Femur (tissue), 1 donor: ENCODE data around the gene SPTBN5.
"Not testable (repeated sequence)": the region's sequence is repeated elsewhere in the genome, so short reads cannot be mapped to it uniquely, and the experiment has no call there.

Experiments used
- DNase-seq: peaks from one replicate; pipeline ENCODE4 v3.0.0-alpha.2; 2017

The SPTBN5 gene

DNA sequence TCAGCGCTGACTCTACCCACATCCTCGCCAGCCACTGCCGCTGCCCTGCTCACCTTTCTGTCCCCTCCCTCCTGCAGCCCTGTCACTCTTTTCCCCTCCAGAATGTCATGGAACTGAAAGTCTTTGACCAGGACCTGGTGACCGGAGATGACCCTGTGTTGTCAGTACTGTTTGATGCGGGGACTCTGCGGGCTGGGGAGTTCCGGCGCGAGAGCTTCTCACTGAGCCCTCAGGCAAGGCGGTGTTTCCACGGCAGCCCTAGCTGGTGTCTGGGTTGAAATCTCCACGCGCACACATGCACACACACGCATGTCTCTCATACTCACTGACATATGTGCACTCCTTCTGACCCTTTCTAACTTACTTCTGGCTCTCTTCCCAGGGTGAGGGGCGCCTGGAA, 53.2 kb downstream of the SPTBN5 start:
- DNase-seq = no peak

DNA sequence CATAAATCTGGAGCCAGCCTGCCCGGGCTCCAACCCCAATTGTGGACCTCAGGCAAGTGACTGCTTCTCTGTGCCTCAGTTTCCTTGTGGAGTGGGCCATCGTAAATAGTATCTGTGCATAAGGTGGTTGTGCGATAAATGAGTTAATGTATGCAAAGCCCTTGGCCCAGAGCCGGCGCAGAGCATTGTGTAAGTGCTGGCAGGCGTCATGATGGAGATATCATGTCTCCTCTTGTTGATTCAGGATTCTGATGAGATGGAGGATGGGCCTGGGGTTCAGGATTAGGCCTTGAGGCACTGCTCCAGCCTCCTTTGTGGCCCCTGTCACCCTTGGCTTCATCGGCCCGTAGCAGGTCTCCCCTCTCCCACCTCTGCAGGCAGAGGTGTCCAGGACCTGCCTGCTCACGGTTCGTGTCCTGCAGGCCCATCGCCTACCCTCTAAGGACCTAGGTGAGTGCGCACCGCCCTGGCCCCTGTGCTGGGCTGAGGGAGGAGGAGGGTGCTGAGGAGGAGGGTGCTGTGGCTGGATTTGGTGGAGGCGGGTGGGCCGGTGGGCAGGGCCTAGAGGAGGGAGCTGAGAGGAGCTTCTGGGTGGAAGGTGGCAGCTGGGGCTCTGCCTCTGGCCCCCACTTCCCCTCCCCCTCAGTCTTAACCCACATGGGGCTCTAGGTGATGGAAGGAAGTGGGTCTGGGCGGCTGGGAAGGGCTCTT, 53.9 kb downstream of the SPTBN5 start:
- DNase-seq = no peak

DNA sequence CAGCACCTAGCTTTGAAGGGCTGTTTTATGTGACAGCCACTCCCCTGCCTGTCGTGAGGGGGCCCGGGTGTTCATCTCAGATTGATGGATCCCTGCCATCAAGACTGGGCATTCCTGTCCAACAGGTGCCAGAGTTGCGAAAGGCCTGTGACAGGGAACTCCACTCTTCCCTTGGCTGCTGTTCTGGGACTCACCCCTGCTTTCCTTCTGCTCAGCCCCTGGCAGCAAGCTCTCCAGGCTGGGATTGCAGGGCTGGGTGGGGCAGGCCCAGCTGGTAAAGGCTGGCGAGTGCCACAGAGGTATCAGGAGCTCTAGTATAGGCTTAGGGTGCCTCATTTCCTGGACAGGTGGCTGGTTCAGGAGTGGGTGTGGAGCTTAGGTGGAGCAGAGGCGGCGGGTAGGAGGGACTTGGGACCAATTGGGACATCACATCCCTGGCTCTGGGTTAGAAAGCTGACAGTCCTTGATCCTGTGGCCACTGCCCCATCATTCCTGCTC, 55.4 kb downstream of the SPTBN5 start, which contains the start of gene PLA2G4B:
PLA2G4B (plus strand) TSS at position 448 of the 498 bp plus-strand sequence. CDS start 67 bp downstream, outside the sequence.
- DNase-seq = peak; percentile 49

DNA sequence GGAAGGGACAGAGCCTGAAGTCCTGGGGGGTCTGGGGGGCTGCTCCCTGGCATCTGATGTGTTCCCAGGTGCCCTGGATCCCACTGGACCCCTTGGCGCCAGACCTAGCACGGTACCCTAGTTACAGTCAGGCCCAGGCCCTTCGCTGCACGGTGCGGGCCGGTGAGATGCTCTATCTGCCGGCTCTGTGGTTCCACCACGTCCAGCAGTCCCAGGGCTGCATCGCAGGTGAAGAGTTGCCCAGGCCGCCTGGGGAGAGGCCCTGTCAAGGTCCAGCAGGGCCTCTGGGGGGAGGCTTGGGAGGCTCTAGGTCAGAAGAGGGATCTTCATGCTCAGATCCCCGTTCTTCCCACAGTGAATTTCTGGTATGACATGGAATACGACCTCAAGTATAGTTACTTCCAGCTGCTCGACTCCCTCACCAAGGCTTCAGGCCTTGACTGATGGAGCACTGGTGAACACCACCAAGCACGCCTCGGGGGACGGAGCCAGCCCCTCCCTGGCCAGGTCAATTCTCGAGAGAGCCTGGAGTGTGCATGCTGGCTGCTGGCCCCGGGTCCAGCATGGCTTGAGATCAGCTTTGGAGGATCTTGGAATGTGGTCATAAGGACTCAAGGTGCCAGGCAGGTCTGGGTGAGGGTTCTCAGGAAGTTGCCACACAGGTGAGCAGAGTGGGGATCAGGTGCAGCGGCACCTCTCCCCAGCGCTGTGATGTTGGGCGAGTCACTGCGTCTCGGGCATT, 57.0 kb downstream of the SPTBN5 start:
- DNase-seq = no peak

DNA sequence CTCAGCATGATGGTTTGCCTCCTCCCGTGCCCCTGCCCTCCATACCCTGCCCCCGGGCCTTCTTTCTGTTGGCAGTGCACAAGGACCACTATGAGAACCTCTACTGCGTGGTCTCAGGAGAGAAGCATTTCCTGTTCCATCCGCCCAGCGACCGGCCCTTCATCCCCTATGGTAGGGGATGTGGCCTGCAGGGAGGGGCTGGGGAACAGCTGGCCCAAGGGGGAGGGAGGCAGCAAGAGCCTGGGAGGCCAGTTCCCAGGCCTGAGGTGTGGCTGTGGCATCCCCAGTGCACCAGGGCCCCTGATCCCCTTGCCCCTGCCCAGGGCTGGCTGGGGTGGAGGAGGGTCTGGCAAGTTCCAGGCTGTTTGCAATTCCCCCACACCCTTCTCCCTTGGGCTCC, 57.8 kb downstream of the SPTBN5 start:
- no peak for DNase-seq

DNA sequence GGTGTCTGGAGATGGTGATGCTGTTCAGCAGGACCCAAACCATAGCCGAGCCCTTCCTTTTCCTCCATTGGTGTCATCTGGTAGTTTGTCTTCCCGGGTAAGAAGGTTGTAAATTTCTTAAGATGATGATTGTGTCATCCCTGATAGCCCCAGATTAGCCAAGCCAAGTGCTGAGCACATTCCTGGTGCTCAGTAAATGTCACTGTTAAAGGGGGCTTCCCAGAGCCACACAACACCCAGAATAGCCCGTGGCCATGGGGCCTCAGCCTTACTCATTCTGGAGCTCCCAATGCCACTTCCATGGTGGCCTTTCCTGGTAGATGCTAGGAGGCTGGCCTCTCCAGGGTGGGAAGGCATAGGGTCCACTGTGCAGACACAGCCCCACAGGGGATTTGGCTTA, 59.8 kb downstream of the SPTBN5 start:
- DNase-seq = no peak

DNA sequence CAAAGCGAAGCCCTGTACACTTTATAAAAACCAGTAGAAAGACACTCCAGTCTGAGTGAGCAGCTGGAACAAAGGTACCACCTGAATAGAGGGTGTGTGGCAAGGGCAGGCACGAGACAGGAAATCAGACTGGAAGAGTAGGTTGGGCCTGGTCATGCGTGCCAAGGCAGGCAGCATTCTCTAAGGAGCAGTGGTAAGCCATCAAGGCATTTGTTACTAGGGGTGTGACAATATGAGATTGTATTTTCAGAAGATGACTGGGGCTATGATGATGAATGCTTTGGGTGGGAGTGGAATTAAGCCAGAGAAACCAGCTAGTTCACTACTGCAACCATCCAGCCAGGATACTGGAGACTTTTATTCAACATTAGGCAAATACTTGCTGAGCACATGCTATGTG, 61.0 kb downstream of the SPTBN5 start:
- no peak for DNase-seq

DNA sequence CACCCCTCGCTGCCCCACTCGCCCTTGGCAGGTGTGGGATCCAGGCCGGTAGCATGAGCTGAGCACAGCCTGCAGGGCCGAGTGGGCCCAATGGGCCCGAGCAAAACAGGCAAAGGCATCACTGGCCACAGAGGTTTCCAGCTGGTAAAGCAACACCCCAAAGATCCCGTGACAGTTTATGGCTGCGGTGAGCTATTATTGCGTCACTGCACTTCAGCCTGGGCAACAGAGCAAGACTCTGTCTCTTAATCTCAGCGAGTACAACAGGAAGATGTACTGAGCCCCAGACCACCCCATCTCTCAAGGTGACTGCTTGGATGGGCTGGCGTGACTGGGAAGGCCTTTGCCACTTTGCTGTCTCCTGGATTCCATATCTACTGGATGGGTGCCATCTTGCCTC, 61.6 kb downstream of the SPTBN5 start:
- DNase-seq = no peak

DNA sequence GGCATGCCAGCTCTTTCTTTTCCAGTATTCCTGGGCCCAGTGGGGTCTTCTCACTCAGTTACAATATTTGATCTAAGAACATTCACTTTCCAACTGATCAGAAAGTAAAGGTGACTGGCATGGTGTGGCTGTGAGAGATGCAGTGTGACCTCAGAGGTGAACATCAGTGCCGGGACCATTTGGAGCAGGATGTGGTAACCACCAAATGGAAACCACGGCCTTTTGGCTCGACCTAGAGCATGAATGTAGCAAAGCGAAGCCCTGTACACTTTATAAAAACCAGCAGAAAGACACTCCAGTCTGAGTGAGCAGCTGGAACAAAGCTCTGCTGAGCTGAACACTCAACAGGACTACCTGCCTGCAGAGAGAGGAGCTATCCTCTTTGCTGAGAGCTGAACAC, 62.6 kb downstream of the SPTBN5 start:
- not testable (repeated sequence) for DNase-seq

DNA sequence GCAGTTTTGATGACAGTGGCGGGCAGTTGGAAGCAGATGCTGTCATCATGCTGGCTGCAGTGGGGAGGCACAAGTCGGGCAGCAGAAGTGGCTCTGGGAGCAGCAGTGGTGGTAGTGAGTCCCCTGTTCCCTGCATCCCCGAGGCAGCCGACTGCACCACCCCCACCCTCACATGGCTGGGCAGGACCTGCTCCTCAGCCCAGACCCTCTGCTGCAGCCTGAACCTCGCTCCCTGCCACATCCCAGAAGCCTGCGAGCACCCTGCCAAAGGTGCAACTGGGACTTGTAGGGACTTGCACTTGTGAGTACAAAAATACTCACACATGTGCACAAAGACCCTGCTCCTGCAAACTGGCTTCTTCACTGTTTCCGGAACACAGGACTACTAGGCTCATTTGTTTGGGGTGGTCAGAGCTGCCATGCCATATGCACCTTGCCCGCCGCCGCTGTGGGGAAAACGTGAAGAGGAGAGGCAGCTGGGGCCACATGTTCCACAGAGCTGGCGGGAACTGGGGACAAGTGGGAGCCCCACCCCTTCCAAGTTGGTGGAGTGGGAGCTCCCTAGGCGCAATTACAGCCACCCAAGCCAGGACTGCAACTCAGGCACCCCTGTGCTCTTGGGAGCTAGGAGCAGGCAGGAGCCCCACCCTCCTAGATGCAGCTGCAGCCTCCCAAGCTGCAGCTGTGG, 63.8 kb downstream of the SPTBN5 start:
- DNase-seq = no peak

DNA sequence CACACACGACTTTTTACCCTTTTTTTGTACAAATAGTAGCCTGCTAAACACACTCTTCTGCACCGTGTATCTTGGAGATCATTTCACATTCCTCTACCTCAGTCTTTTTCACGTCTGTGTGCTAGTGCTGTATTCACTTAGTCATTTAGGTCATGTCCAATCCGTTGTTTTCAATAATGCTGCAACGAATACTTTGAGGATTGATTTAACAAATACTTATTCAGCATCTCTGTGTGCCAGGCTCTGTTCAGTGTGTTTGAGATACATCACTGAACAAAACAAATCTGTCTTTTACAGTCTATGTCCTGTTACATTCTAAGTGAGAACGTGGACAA, 65.1 kb downstream of the SPTBN5 start:
- no peak for DNase-seq

DNA sequence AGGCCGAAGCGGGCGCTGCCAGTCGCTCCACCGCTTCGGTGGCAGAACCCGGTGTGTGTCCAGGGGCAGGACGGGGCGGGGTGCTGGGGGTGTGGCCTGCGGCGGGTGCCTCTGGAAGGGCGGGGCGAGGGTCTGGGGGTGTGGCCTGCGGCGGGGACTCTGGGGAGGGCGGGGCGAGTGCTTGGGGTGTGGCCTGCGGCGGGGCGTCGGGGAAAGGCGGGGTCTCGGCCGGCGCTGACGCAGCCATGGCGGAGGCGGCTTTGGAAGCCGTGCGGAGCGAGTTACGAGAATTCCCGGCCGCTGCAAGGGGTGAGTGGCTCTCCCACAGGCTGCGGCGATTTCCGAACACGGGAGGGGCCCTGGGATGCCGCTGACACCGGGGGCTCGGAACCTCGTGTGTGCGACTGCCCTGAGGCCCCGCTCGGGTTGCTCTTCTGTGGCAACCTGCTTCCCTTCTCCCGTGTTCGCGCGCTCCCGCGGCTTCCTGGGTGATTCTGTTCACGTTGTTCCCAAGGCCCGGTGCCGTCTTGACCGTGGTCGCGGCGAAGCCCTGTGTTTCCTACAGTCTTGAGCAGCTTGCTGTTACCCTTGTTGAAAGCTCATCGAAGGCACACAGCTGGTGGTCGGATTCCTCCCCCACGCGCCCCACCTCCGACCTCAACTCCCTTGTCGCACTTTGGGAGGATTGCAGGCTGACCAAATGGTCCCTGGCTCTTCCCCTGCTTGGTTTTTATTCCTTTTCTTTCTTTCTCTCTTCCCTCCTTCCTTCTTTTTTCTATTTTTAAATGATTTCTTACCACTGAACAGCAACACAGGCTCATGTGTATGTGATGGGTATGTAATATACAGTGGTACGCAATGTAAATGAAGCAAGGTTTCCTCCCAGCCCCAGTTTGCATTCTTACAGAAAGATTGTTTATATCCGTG, 65.7 kb downstream of the SPTBN5 start, which contains the start of gene JMJD7:
JMJD7 (plus strand) TSS at position 213 of the 927 bp plus-strand sequence; CDS start at position 246, 33 bp downstream.
- peak; percentile 97 for DNase-seq

DNA sequence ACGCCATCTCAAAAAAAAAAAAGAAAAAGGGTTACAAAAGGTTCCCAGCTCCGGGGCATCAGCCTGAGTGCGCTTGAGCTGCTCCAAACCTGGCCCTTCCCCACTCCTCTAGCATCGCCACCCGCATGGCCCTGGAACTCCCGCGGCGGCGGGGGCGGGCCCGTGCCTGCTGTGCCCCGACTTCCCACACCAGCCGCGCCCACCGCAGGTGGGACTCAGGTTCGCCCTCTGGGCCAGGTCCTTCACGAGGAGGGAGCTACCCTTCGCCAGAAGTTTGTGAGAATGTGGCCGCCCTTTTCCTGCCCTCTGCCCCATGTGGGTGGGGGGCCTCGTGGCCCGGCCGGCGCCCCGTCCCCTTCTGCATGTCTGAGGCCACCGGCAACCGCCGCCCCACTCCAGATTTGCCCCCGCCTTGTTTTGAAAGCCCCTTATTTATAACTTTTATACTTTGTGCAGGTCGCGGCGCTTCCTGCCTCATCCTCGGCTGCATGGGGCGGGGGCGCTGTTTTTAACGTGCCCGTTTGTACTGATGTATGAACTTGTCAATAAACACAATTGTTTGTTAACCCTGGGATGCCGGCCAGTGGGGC, 66.5 kb downstream of the SPTBN5 start:
- peak; percentile 55 for DNase-seq

DNA sequence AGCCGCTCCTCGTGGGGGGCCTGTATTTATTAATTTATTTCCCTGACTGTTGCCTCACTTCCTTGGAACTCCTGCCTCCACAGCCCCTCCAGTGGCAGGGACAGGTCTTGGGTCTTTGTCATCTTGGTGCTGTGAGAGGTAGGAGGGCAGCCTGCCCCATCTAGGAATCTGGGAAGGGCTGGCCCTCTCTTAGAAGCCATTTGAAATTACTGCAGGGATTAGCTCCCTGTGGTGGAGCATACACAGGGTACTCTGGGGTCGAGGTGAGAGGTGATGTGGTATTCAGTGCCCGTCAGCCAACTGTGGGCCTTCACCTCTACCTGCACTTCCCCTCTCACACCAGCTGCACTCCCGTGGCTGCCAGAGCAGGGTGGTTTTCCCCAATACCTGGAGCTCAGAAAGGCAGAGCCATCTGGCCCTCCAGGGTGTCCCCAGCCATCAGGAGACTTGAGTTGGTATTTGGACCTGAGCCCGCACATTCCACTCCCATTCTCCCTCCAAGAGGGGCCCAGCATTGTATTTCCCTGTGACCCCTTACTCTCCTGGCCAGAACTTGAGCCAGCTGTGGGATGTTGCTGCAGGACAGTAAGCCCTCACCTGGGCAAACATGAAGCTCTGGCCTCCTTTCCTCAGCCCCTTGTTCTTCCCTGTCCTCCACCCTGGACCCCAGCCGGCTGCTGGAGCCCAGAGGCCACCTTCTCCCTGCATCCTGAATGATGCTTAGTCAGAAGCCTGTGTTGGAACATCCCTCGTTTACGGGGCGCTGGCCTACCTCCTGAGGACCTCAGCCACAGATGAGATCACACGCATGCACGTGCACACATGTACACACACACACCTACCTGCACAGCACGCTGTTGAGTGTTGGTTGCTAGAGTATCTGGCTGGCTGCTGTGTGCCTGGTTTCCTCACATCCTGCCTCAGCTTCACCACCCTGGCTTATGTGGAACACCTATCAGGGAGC, 68.0 kb downstream of the SPTBN5 start:
- DNase-seq = no peak

DNA sequence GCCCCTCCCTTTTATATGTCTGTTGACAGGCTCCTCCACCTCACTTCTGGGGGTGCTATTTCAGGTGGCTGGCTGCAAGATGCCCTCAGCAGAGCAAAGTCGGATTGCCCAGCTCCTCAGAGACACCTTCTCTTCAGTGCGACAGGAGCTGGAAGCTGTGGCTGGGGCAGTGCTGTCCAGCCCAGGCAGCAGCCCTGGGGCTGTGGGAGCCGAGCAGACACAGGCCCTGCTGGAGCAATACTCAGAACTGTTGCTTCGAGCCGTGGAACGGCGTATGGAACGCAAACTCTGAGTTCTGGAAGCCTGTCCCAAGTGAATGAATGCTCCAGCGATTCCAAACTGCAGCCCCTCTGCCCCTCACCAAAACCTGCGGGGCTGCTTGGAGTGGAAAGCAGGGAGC, 68.7 kb downstream of the SPTBN5 start:
- no peak for DNase-seq

DNA sequence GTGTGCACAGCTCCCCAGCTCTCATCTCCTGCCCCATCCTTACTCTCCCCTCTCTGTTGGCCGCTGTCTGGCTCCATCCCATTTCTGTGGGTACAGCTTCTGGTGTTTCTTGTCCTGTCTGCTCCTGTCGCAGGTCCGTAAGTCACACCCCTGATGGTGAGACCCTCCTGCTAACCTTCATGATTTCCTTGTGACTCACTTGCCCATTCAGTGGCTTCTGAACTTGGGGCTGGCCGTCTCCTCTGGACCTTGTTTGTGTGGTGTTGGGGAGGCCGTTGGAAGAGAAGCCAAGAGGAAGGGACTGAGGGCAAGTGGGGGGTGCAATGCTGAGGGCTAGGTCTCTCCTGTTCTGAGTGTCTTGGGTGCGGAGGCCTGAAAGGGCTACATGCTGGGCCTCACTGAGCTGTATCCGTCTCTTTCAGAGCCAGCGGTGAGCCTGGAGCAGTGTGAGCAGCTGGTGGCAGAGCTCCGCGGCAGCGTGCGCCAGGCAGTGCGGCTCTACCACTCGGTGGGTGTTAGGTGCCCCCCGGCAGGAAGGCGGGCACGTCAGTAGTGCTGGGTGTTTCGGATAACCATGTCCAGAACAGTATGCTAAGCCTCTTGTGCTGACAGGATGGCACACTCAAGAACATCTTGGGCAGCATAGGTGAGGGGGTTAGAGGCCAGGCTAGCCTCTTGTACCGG, 69.6 kb downstream of the SPTBN5 start:
- no peak for DNase-seq

DNA sequence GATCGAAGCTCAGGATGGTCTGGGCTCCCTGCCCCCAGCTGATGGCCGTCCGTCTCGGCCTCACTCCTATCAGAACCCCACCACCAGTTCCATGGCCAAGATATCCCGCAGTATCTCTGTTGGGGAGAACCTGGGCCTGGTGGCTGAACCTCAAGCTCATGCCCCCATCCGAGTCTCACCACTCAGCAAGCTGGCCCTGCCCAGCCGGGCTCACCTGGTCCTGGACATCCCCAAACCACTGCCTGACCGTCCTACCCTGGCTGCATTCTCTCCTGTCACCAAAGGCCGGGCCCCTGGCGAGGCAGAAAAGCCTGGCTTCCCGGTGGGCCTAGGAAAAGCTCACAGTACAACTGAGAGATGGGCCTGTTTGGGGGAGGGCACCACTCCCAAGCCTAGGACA, 70.4 kb downstream of the SPTBN5 start:
- DNase-seq = no peak

DNA sequence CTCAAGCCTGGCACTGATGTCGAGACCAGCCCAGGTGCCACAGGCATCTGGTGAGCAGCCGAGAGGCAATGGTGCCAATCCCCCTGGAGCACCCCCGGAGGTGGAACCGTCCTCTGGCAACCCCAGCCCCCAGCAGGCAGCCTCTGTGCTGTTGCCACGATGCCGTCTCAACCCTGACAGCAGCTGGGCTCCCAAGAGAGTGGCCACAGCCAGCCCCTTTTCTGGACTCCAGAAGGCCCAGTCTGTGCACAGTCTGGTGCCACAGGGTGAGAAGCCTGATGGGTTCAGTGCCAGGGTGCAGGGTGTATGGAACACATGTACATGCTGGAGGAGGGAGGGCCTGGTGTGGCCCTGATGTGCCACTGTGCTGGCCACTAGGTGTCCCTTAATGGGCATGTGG, 70.9 kb downstream of the SPTBN5 start:
- DNase-seq = no peak

DNA sequence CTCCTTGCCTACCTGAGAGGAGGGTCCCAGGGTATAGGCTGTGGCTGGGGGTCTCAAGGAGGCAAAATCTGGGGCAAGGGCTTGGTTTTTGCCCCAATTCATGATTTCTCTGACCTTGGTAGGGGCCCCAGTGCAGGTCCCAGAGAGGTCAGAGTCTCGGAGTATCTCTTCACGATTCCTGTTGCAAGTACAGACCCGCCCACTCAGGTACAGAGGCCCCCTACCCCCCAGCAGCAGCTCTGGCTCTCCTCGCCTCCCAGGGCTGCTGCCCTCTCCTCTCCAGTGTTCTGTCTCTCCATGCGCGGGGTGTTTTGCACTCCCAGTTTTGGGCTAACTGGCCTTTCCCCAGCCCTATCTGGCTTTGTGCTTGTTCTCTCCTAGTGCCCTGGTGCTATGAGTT, 71.4 kb downstream of the SPTBN5 start:
- no peak for DNase-seq

DNA sequence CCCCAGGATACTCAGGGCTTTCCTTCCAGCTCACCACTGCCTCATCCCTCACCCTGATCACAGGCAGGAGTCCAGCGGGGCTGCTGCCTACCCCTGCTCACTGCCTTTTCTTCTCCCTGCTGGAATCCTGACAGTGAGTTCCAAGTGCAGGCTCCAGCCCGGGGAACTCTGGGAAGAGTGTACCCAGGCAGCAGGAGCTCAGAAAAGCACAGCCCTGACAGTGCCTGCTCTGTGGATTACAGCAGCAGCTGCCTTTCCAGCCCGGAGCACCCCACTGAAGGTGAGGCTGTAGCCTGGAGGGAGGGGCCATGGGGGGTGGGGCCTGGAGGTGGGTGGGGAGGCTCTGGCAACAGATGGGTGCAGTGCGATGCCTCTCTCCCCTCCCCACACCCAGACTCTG, 72.0 kb downstream of the SPTBN5 start:
- DNase-seq = no peak
